K562 (cell line): ENCODE results near the gene NTN3. TPM values are rescaled to one million over a fixed set of nuclear protein-coding genes. Genes with fewer than 3 reads are reported as not detected.
A peak's percentile ranks its signal among the peaks of the same experiment; 100 is the strongest.

Experiments used
- E2F4 ChIP-seq: sonication (generic); formaldehyde crosslinking; IDR thresholded peaks from 2 replicates; pipeline ENCODE4 v1.8.0; 2022; ENCODE audit warnings: mild to moderate bottlenecking, low read depth, missing genetic modification reagents
- EP400 ChIP-seq: fragments of 450-650 bp; IDR thresholded peaks from 2 replicates; pipeline ENCODE4 v1.6.1; 2017; ENCODE audit warnings: antibody characterized with exemption, mild to moderate bottlenecking, moderate library complexity
- HNRNPLL ChIP-seq: fragments of 200-400 bp; formaldehyde crosslinking; IDR thresholded peaks from 2 replicates; pipeline ENCODE4 v1.6.1; 2017; ENCODE audit warnings: low read length, low read depth, mild to moderate bottlenecking; ENCODE audit not compliant: poor library complexity, severe bottlenecking
- KDM2B ChIP-seq: fragments of 250-450 bp; sonication (Bioruptor Pico); IDR thresholded peaks from 2 replicates; pipeline ENCODE4 v1.8.0; 2021; ENCODE audit warnings: mild to moderate bottlenecking, moderate library complexity
- NFE2L1 ChIP-seq: fragments of 450-650 bp; IDR thresholded peaks from 2 replicates; pipeline ENCODE4 v1.6.1; 2016; ENCODE audit warnings: missing genetic modification characterization, low read depth, mild to moderate bottlenecking, missing compliant biosample characterization, moderate library complexity, borderline replicate concordance
- POLR2AphosphoS5 ChIP-seq: IDR thresholded peaks from 2 replicates; pipeline ENCODE4 v1.6.1; 2011; ENCODE audit warnings: mild to moderate bottlenecking, low read depth, low read length, moderate library complexity; ENCODE audit not compliant: control insufficient read depth, insufficient read depth
- POLR2B ChIP-seq: fragments of 450-650 bp; IDR thresholded peaks from 2 replicates; pipeline ENCODE4 v1.6.1; 2018; ENCODE audit warnings: low read depth; ENCODE audit not compliant: partially characterized antibody
- PYGO2 ChIP-seq: fragments of 450-650 bp; IDR thresholded peaks from 2 replicates; pipeline ENCODE4 v1.6.1; 2016; ENCODE audit warnings: mild to moderate bottlenecking, missing genetic modification characterization, moderate library complexity, missing compliant biosample characterization
- SIN3A ChIP-seq, 2 experiments: fragments of 150-350 bp in 1 of 2; IDR thresholded peaks; 2 replicates each; pipeline ENCODE4 v1.6.1; 2011 to 2016; ENCODE audit warnings: borderline replicate concordance in 2 of 2, low read depth in 2 of 2, low read length in 2 of 2, mild to moderate bottlenecking in 2 of 2, moderate library complexity in 2 of 2; ENCODE audit not compliant: control insufficient read depth in 1 of 2
- ZBED1 ChIP-seq: IDR thresholded peaks from 2 replicates; pipeline ENCODE4 v1.6.1; 2014
- ZNF165 ChIP-seq: fragments of 250-450 bp; sonication (Bioruptor Pico); IDR thresholded peaks from 2 replicates; pipeline ENCODE4 v1.4.0; 2020; ENCODE audit warnings: borderline replicate concordance
- ZNF277 ChIP-seq: fragments of 250-450 bp; sonication (Bioruptor Pico); IDR thresholded peaks from 2 replicates; pipeline ENCODE4 v1.8.0; 2022; ENCODE audit warnings: inconsistent platforms, mild to moderate bottlenecking, moderate library complexity, borderline replicate concordance
- ZNF511 ChIP-seq: sonication (generic); formaldehyde crosslinking; IDR thresholded peaks from 2 replicates; pipeline ENCODE4 v1.8.0; 2022; ENCODE audit warnings: mild to moderate bottlenecking, missing genetic modification reagents
- ZNF639 ChIP-seq, 2 experiments: fragments of 200-800 bp in 1 of 2; sonication (Bioruptor generic) in 1 of 2; sonication (generic) in 1 of 2; formaldehyde crosslinking in 1 of 2; IDR thresholded peaks in 1 of 2; conservative IDR thresholded peaks in 1 of 2; 2 replicates each; pipeline versions ENCODE4 v1.5.0 to v1.6.1; 2016 to 2020; ENCODE audit warnings: missing compliant biosample characterization in 1 of 2, missing genetic modification characterization in 1 of 2, missing genetic modification reagents in 1 of 2
- ZNF655 ChIP-seq: fragments of 250-450 bp; sonication (Bioruptor Pico); IDR thresholded peaks from 2 replicates; pipeline ENCODE4 v1.5.0; 2021
- polyA plus RNA-seq, 8 experiments: library from polyadenylated mRNA; depleted of rRNA in 4 of 8; stranded (reverse) in 5 of 8; unstranded in 3 of 8; fragments of >200 nt; fragmentation: Nextera tagmentation in 2 of 8; fragmentation: Illumina TruSeq in 1 of 8; extraction: Ambion mirVana in 2 of 8; extraction: Trizol in 1 of 8; gene quantifications; 2 replicates each; pipeline versions ENCODE4 v1.2.1 to v1.2.3, GENCODE V29; 2011 to 2014; ENCODE audit warnings: inconsistent platforms in 1 of 8, missing spikeins in 1 of 8
- total RNA-seq, 7 experiments: library from RNA; depleted of rRNA in 6 of 7; stranded (reverse); fragments of >200 nt in 6 of 7; fragmentation: Illumina TruSeq in 2 of 7; extraction: Trizol in 2 of 7; gene quantifications; 2 replicates each; pipeline versions ENCODE4 v1.2.1 to v1.2.3, GENCODE V29; 2011 to 2021; ENCODE audit warnings: low replicate concordance in 1 of 7

The NTN3 gene
- total and polyA plus RNA-seq, 9 of the 15 experiments (the other 6 are each of a cell fraction or from before 2014, with no cell fraction given) = not detected

- TF ChIP-seq ZNF277 (CRISPR knock-in tag) (0 out of 2 replicates have a peak, but pooled peaks have one; percentile 14), ZNF511 (CRISPR knock-in tag) (0 out of 2 replicates have a peak, but pooled peaks have one; percentile 25), ZNF639 (CRISPR knock-in tag; conservative IDR thresholded peaks at IDR 0.05 in 1 of 2, IDR thresholded peaks at IDR 0.05 in 1 of 2) (peak in 1 of 2 experiments; percentile 25; a peak in 1 of 4 replicates), PYGO2 (tag) (no peak), ZNF165 (0 out of 2 replicates have a peak, but pooled peaks have one; percentile 22), E2F4 (CRISPR knock-in tag) (peak; percentile 53; the same call in 1 of the 2 replicates), EP400 (peak; percentile 93; the same call in 1 of the 2 replicates), POLR2AphosphoS5 (peak; percentile 34; the same call in 1 of the 2 replicates), HNRNPLL (peak; percentile 33), POLR2B (peak; percentile 6), KDM2B (CRISPR knock-in tag) (peak; percentile 95; the same call in 1 of the 2 replicates), SIN3A (IDR thresholded peaks at IDR 0.05; ENCODE audit: borderline replicate concordance in 2 of 2, control insufficient read depth in 1 of 2, low read depth in 2 of 2, low read length in 2 of 2) (peak; percentile 63 to 73; a peak in 1 of 4 replicates), NFE2L1 (tag) (no peak), ZNF655 (CRISPR knock-in tag) (no peak), ZBED1 (0 out of 2 replicates have a peak, but pooled peaks have one; percentile 31)
Observed at GRCh38 chr16:2429034-2429770, 41.9 kb upstream of the NTN3 start, which contains the start of gene CCNF (continued).
